Left ventricle myocardium superior (tissue), 1 donor: ENCODE results near the gene STKLD1. TPM values are rescaled to one million over a fixed set of nuclear protein-coding genes. Genes with fewer than 3 reads are reported as not detected.

ENCODE experiments used
- ATAC-seq: fragments of 200-7000 bp; cut with Tn5 transposase; one replicate; pipeline ENCODE4 v1.9.1; 2020; ENCODE audit warnings: mild to moderate bottlenecking, moderate library complexity
- DNase-seq: peaks from one replicate; pipeline ENCODE4 v3.0.0-alpha.2; 2020
- intact Hi-C: fragments of 100-400 bp; cut with micrococcal nuclease; formaldehyde crosslinking; loops from one replicate; pipeline ENCODE4 v1.11.0; 2022
- total RNA-seq: library from RNA; stranded (reverse); fragmentation: NEBNext Ultra II Directional; extraction: Animal tissue kit (Norgen Biotek cat#: 25700); gene quantifications from one replicate; pipeline ENCODE4 v1.2.1, GENCODE V29; 2021
- donor health status: DM: no; HTN: yes; CAD: no; lungs with severe emphysema.

Gene STKLD1
- total RNA-seq, 1 donor from 2014 or later: 0.17 TPM

GRCh38 chr9:133401588-133401987, 25.4 kb downstream of the STKLD1 start:
- no peak for ATAC-seq
- no peak for DNase-seq
- intact Hi-C loops: loop anchor here (10.0 kb wide), 2 partner anchors 83 to 323 kb away; no protein-coding TSS in a partner anchor

DNA sequence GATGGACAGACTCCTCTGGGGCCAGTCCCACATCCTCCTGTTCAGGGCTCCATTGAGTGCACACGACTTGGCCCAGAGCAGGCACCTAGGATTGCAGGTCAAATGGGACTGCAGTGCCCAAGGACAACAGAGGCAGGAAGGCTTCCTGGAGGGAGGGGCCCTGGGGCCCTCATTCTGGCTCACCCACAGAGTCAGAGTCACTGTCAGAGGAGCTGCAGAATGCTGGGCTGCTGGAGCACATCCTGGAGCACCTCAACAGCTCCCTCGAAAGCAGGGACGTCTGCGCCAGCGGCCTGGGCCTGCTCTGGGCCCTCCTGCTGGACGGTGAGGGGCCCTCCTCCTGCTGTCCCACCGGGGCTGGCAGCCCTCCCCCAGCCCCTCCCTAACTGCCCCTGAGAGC, 26.5 kb downstream of the STKLD1 start:
- intact Hi-C loops: loop anchor here (10.0 kb wide), 2 partner anchors 82 to 322 kb away; no protein-coding TSS in a partner anchor
- DNase-seq (no peak), ATAC-seq (no peak)

DNA sequence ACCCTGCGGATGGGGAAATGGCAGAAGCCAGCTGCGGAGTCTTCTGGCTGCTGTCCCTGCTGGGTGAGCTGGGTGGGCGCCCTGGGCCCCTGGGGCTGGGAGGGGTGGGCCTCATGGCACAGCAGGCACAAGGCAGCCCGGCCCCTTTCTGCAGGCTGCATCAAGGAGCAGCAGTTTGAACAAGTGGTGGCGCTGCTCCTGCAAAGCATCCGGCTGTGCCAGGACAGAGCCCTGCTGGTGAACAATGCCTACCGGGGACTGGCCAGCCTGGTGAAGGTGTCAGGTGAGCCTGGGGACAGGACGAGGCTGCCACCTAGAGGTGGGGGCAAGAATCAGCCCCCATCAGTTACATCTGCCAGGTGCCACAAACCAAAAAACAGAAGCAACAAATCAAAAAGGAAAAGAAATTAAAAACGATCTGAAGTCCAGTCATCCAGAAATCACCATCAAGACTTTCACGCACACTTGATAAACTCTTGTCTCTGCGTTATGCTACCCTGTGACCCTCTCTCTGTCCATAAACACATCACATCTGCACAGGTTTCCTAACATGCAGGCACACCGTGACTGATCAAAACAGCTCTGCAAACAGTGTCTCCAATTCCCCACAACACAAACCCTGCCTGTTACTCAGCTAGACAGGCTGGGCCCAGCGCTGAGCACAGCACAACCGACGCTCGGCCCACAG, 27.7 kb downstream of the STKLD1 start:
- ATAC-seq (no peak), DNase-seq (no peak)
- intact Hi-C loops: loop anchor here (10.0 kb wide), 2 partner anchors 81 to 321 kb away; no protein-coding TSS in a partner anchor

- intact Hi-C loops: loop anchor here (10.0 kb wide), 2 partner anchors 80 to 320 kb away; no protein-coding TSS in a partner anchor
- no peak for DNase-seq
- no peak for ATAC-seq
Measured at GRCh38 chr9:133404454-133405002, 28.4 kb downstream of the STKLD1 start.

DNA sequence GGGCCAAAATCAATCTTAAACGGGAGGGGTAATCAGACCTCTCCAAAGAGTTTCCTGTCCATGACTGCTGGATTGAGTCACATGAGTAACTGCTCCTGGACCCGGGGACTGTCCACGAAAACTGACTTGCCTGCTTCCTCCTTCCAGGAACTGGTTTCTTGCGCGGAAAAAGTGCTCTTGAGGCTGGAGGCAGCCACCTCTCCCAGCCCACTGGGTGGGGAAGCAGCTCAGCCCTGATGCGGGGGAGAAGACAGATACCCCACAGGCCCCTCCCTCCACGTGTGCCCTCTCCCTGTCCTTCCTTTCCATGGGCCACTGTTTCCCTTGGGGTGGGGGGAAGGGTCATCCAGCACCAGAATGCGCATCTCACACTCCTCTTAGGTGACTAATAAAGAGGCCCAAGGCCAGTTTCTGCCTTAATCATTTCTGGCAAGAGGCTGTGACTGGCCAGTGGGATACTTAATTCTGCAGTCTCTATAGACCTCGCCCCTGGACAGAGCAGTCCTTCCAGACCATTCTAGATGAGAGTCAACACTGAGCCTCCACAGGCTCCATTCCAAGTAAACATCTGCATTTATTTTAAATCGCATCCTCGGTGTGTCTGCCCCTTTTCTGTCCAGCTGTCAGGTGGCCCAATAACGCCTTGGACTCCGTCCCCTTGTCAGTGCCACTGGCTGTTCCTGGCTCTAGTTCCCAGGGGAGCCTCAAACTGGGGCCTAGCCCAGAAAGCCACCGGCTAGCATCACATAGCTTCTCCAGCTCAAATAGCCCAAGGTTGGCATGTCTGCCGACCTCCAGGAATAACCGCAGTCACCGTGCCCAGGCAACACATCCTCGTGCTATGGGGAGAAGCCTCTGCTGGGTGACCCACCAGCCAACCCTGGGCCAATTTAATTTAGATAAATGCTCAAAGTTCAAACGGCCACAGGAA, 29.6 kb downstream of the STKLD1 start:
- ATAC-seq (peak; percentile 50), DNase-seq (no peak)
- intact Hi-C loops: loop anchor here (10.0 kb wide), 2 partner anchors 79 to 319 kb away; no protein-coding TSS in a partner anchor

DNA sequence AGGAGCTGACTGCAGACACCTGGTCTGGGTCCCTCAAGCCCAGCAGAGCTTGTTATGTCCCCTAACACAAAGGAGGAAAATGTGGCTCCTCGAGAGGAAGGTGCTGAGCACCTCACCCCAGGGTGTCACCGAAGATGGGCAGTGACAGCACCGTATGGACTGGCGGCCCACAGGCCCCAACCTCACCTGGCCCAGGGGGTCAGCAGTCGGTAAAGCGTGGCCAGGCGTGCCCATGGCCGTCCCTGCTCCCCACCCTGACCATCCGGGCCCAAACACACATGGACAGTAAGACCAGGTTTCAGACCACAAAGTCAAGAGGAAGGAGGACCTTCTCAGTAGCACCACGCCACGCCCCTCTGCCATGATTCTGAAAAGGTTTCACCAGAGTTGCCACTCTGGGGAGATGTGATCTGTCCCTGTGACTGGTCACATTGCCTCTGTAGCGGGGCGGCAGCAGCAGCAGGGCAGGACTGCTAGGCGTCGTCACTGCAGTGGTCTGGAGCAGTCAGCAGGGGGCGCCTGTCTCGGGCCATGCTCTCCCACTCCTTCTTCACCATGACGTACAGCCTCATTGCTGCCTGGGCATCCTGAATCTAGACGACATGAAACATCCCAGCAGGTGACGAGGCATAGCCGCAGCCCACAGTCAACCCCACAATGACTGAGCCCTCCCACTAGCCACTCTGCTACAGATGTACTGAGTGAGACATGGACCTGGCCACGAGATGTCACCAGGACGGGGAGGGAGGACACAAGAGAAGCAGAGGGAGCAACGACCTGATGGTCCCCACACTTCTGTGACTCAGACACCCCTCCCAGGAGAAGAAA, 30.5 kb downstream of the STKLD1 start:
- intact Hi-C loops: loop anchor here (10.0 kb wide), 2 partner anchors 78 to 318 kb away; no protein-coding TSS in a partner anchor
- DNase-seq: peak; percentile 81
- ATAC-seq: peak; percentile 82

DNA sequence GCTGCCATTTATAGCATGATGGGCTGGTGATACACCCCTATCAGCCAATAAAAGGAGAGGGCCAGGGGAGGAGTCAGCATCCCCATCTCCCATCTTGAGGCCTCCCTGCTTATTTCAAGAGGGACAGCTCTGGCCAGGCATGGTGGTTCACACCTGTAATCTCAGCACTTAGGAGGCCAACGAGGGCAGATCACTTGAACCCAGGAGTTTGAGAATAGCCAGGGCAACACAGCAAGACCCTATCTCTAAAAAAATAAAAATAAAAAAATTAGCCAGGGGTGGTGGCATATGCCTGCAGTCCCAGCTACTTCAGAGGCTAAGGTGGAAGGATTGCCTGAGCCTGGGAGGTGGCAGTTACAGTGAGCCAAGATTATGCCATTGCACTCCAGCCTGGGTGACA, 31.9 kb downstream of the STKLD1 start:
- DNase-seq: no peak
- no peak for ATAC-seq
- intact Hi-C loops: loop anchor here (10.0 kb wide), 2 partner anchors 77 to 317 kb away; no protein-coding TSS in a partner anchor

- intact Hi-C loops: no loop called here
- DNase-seq: no peak
- no peak for ATAC-seq
Measured at GRCh38 chr9:133415170-133415569, 39.0 kb downstream of the STKLD1 start.

- intact Hi-C loops: no loop called here
- DNase-seq (peak; percentile 86), ATAC-seq (peak; percentile 97)
Measured at GRCh38 chr9:133417541-133418461, 41.6 kb downstream of the STKLD1 start, which contains the start of gene REXO4. REXO4 (minus strand) TSS chr9:133418010; CDS start chr9:133417844, 166 bp downstream.

- ATAC-seq (no peak), DNase-seq (no peak)
- intact Hi-C loops: no loop called here
Measured at GRCh38 chr9:133419005-133419404, 42.8 kb downstream of the STKLD1 start.

GRCh38 chr9:133420392-133420827, 44.2 kb downstream of the STKLD1 start:
- DNase-seq (no peak), ATAC-seq (no peak)
- intact Hi-C loops: no loop called here

- intact Hi-C loops: no loop called here
- ATAC-seq (no peak), DNase-seq (no peak)
Measured at GRCh38 chr9:133421615-133422542, 45.7 kb downstream of the STKLD1 start, which contains the start of gene ADAMTS13. ADAMTS13 (plus strand) TSS chr9:133422367; CDS start chr9:133422444, 77 bp downstream.

DNA sequence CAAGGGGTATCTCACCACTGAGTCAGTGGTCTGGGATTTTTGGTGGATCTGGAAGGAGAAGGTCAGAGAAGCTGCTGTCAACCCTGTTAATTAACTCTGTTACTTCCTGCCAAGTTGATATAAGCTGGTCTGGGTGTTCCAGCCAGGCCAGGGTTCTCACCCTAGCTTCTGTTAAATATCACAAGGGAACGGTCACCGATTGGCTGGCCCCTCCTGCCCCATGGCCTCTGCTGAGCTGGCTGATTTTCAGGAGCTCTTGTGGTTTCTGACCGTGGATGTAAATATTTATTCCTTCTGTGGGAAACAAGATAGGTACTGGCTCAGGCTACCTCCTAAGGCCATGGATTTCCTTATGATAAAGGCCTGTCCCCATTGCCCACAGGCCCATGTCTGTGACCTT, 47.0 kb downstream of the STKLD1 start:
- DNase-seq (no peak), ATAC-seq (no peak)
- intact Hi-C loops: no loop called here

DNA sequence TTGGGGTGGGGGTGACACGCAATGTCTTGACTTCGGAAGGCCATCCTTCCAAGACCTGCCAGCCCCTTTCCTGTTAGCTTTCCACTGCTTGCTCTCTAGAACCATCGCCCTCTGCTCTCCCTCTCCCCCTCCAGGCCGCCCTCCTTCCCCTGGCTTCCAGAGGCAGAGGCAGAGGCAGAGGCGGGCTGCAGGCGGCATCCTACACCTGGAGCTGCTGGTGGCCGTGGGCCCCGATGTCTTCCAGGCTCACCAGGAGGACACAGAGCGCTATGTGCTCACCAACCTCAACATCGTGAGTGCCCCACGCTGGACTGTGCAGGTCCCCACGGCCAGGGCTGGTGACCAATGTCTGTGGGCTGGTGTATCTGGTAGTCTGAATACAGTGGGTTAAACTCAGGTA, 48.0 kb downstream of the STKLD1 start:
- ATAC-seq (no peak), DNase-seq (no peak)
- intact Hi-C loops: no loop called here

- intact Hi-C loops: no loop called here
- DNase-seq (no peak), ATAC-seq (no peak)
Measured at GRCh38 chr9:133425049-133425632, 49.0 kb downstream of the STKLD1 start.

DNA sequence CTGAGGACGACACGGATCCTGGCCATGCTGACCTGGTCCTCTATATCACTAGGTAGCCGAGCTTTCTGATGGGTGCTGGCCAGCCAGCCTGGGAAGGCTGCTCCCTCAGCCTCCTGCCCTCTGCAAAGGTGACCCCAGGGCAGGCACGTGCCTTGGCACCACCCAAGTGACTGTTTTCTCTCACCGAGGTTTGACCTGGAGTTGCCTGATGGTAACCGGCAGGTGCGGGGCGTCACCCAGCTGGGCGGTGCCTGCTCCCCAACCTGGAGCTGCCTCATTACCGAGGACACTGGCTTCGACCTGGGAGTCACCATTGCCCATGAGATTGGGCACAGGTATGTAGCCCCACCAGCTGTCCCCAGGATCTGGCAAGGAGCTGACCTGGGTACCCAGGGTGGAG, 49.8 kb downstream of the STKLD1 start:
- intact Hi-C loops: no loop called here
- ATAC-seq (no peak), DNase-seq (no peak)
